ENCODE results near the gene SLC39A11. TPM values are rescaled to one million over a fixed set of nuclear protein-coding genes. Genes with fewer than 3 reads are reported as not detected.

The SLC39A11 gene
- total RNA-seq, 1 donor from 2014 or later: 21.5 TPM

DNA sequence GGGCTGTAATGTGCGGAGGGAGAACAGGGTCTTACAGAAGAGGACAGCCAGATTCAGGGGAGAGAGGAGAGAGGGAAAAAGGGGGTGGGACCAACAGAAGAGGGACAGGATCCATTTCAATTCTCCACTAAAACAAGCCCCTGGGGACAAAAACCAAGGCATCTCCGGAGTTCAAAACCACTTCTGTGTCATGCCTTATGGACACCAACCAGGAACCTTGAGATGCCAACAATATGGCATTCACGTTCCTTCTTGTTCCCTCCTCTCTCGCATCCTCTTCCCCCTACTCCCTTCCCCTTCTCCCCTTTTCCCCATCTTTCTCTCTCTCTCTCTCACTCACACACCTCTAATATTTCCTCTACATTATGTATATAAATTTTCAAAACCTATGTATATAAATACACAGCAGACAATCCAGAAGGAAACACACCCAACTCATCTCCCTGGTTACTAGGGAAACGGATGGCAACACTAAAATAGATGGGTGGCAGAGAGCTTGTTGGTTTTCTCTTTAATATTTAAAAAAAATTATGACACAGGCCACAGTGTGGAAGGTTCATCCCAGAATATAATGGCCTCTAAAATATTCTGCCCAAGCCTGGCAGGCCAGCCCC lies 123.1 kb downstream of the SLC39A11 start:
- FAIRE-seq: no peak

DNA sequence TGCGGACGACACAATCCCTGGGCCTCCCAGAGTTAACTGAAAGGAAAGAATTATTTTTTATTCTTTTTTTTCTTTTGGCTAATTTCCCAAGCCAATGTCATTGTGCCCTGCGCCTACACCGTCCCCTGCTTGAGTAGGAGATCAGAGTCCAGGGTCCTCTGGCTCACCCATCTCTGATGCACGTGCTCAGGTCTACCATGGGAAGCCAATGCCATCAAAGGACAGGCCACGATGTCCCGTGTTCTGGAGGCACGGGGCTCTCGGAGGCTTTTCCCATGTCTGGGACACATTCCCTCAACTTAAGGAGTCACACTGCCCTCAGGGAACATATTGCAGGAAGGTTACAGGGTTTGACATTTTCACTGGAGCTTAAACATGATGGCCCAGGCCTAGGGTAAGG lies 123.7 kb downstream of the SLC39A11 start:
- H3K27me3 Mint-ChIP-seq (ENCODE audit: low read depth, unreplicated experiment): no peaks in the 10 kb centered on the region

More for the DNA sequence above, 123.1 kb downstream of the SLC39A11 start:
- H3K27ac Mint-ChIP-seq (ENCODE audit: unreplicated experiment): no peak overlapping the region
- H3K9me3 ChIP-seq (ENCODE audit: insufficient read depth, low read depth, low read length): no peaks in the 10 kb centered on the region
- peaks cover 10% of the 10 kb centered on the region for H4K20me1 ChIP-seq (ENCODE audit: insufficient read depth, low read length)
- no peak overlapping the region for H2AFZ ChIP-seq (ENCODE audit: low read depth, low read length)
- H3K79me2 ChIP-seq (ENCODE audit: insufficient read depth, low read length): no peaks in the 10 kb centered on the region
- H3K4me3 ChIP-seq (ENCODE audit: insufficient read depth, low read depth, low read length): no peak overlapping the region
- no peak overlapping the region for H3K4me3 Mint-ChIP-seq (ENCODE audit: unreplicated experiment)
- H3K9ac ChIP-seq (ENCODE audit: low read length): no peak overlapping the region
- DNase-seq (ENCODE audit: low read depth): no peak
- H3K27me3 ChIP-seq (ENCODE audit: insufficient read depth, low read length): no peaks in the 10 kb centered on the region
- H3K4me2 ChIP-seq (ENCODE audit: low read length): no peak overlapping the region
- no peaks in the 10 kb centered on the region for H3K36me3 ChIP-seq (ENCODE audit: insufficient read depth, low read length)
- peaks cover 22% of the 10 kb centered on the region for H3K4me1 Mint-ChIP-seq (ENCODE audit: low read depth, unreplicated experiment)
- H3K9me3 Mint-ChIP-seq (ENCODE audit: unreplicated experiment): no peaks in the 10 kb centered on the region
- peaks cover 11% of the 10 kb centered on the region for H3K4me1 ChIP-seq (ENCODE audit: insufficient read depth, low read length)
- H3K27me3 Mint-ChIP-seq (ENCODE audit: low read depth, unreplicated experiment): no peaks in the 10 kb centered on the region
- no peak overlapping the region for H3K27ac ChIP-seq (ENCODE audit: low read depth, low read length)
- H3K36me3 Mint-ChIP-seq (ENCODE audit: low read depth, unreplicated experiment): no peaks in the 10 kb centered on the region
- TF ChIP-seq CTCF (IDR thresholded peaks at IDR 0.05; ENCODE audit: insufficient read depth, low read depth, low read length) (no peak), EZH2 (IDR thresholded peaks at IDR 0.05; ENCODE audit: insufficient read depth, low read length) (no peak)

More for the DNA sequence above, 123.7 kb downstream of the SLC39A11 start:
- Mint-ChIP-seq H3K4me1 (ENCODE audit: low read depth, unreplicated experiment) (peaks cover 22% of the 10 kb centered on the region), H3K9me3 (ENCODE audit: unreplicated experiment) (no peaks in the 10 kb centered on the region), H3K4me3 (ENCODE audit: unreplicated experiment) (no peak overlapping the region), H3K27ac (ENCODE audit: unreplicated experiment) (no peak overlapping the region), H3K36me3 (ENCODE audit: low read depth, unreplicated experiment) (no peaks in the 10 kb centered on the region)
- Histone ChIP-seq H3K4me2 (ENCODE audit: low read length) (no peak overlapping the region), H4K20me1 (ENCODE audit: insufficient read depth, low read length) (peaks cover 10% of the 10 kb centered on the region), H3K4me3 (ENCODE audit: insufficient read depth, low read depth, low read length) (no peak overlapping the region), H3K9ac (ENCODE audit: low read length) (no peak overlapping the region), H3K4me1 (ENCODE audit: insufficient read depth, low read length) (peaks cover 11% of the 10 kb centered on the region), H3K27ac (ENCODE audit: low read depth, low read length) (no peak overlapping the region), H3K9me3 (ENCODE audit: insufficient read depth, low read depth, low read length) (no peaks in the 10 kb centered on the region), H3K36me3 (ENCODE audit: insufficient read depth, low read length) (no peaks in the 10 kb centered on the region), H3K27me3 (ENCODE audit: insufficient read depth, low read length) (no peaks in the 10 kb centered on the region), H2AFZ (ENCODE audit: low read depth, low read length) (no peak overlapping the region), H3K79me2 (ENCODE audit: insufficient read depth, low read length) (no peaks in the 10 kb centered on the region)
- FAIRE-seq: no peak
- DNase-seq (ENCODE audit: low read depth): no peak
- TF ChIP-seq CTCF (IDR thresholded peaks at IDR 0.05; ENCODE audit: insufficient read depth, low read depth, low read length) (no peak), EZH2 (IDR thresholded peaks at IDR 0.05; ENCODE audit: insufficient read depth, low read length) (no peak)

All from astrocyte (in vitro differentiated cells and primary cell).